Astrocyte (in vitro differentiated cells and primary cell): Measurements from ENCODE around the gene THOC6. TPM values are rescaled to one million over a fixed set of nuclear protein-coding genes. Genes with fewer than 3 reads are reported as not detected.

Experiments
- DNase-seq: peaks from one replicate; pipeline ENCODE4 v3.0.0-alpha.2; 2010; ENCODE audit warnings: low read depth
- FAIRE-seq: peaks from 2 replicates; lab custom pipeline; 2011; peaks lifted over from hg19 to GRCh38; lab: Jason Lieb, UNC
- H2AFZ ChIP-seq: 2 replicates; pipeline ENCODE4 v1.6.0; 2012; ENCODE audit warnings: low read depth, low read length, inconsistent platforms
- H3K27ac ChIP-seq: 2 replicates; pipeline ENCODE4 v1.5.1; 2011; ENCODE audit warnings: low read depth, low read length, inconsistent platforms
- H3K27me3 ChIP-seq: 2 replicates; pipeline ENCODE4 v1.6.0; 2011; ENCODE audit warnings: low read length, inconsistent platforms; ENCODE audit not compliant: insufficient read depth
- H3K36me3 ChIP-seq: 2 replicates; pipeline ENCODE4 v1.5.1; 2011; ENCODE audit warnings: low read length, inconsistent platforms; ENCODE audit not compliant: insufficient read depth
- H3K4me1 ChIP-seq: 2 replicates; pipeline ENCODE4 v1.5.1; 2011; ENCODE audit warnings: low read length, inconsistent platforms; ENCODE audit not compliant: insufficient read depth
- H3K4me2 ChIP-seq: 2 replicates; pipeline ENCODE4 v1.6.0; 2012; ENCODE audit warnings: low read length, inconsistent platforms
- H3K4me3 ChIP-seq: 2 replicates; pipeline ENCODE4 v1.5.1; 2011; ENCODE audit warnings: low read depth, mild to moderate bottlenecking, low read length, inconsistent platforms; ENCODE audit not compliant: insufficient read depth
- H3K79me2 ChIP-seq: 2 replicates; pipeline ENCODE4 v1.6.0; 2012; ENCODE audit warnings: mild to moderate bottlenecking, low read length, inconsistent platforms; ENCODE audit not compliant: insufficient read depth
- H3K9ac ChIP-seq: 2 replicates; pipeline ENCODE4 v1.6.0; 2012; ENCODE audit warnings: mild to moderate bottlenecking, low read length, inconsistent platforms
- H3K9me3 ChIP-seq: 2 replicates; pipeline ENCODE4 v1.5.1; 2012; ENCODE audit warnings: low read depth, mild to moderate bottlenecking, low read length, inconsistent platforms; ENCODE audit not compliant: insufficient read depth
- H4K20me1 ChIP-seq: 2 replicates; pipeline ENCODE4 v1.6.0; 2012; ENCODE audit warnings: low read length, inconsistent platforms; ENCODE audit not compliant: insufficient read depth
- H3K27ac Mint-ChIP-seq: one replicate; pipeline ENCODE4 v1.8.0; 2021; ENCODE audit warnings: mild to moderate bottlenecking, mixed read lengths; ENCODE audit not compliant: unreplicated experiment
- H3K27me3 Mint-ChIP-seq: one replicate; pipeline ENCODE4 v1.8.0; 2021; ENCODE audit warnings: low read depth, mixed read lengths; ENCODE audit not compliant: unreplicated experiment
- H3K36me3 Mint-ChIP-seq: one replicate; pipeline ENCODE4 v1.8.0; 2021; ENCODE audit warnings: low read depth, mixed read lengths; ENCODE audit not compliant: unreplicated experiment
- H3K4me1 Mint-ChIP-seq: one replicate; pipeline ENCODE4 v1.8.0; 2021; ENCODE audit warnings: low read depth, mixed read lengths; ENCODE audit not compliant: unreplicated experiment
- H3K4me3 Mint-ChIP-seq: one replicate; pipeline ENCODE4 v1.8.0; 2021; ENCODE audit warnings: mild to moderate bottlenecking, moderate library complexity, mixed read lengths; ENCODE audit not compliant: unreplicated experiment
- H3K9me3 Mint-ChIP-seq: one replicate; pipeline ENCODE4 v1.8.0; 2021; ENCODE audit warnings: mild to moderate bottlenecking, mixed read lengths; ENCODE audit not compliant: unreplicated experiment
- CTCF ChIP-seq: IDR thresholded peaks from 2 replicates; pipeline ENCODE4 v1.5.1; 2011; ENCODE audit warnings: low read depth, mild to moderate bottlenecking, inconsistent platforms, low read length, moderate library complexity; ENCODE audit not compliant: insufficient read depth
- EZH2 ChIP-seq: IDR thresholded peaks from 2 replicates; pipeline ENCODE4 v1.6.1; 2012; ENCODE audit warnings: mild to moderate bottlenecking, low read length, inconsistent platforms; ENCODE audit not compliant: insufficient read depth
- total RNA-seq: library from RNA; stranded (reverse); gene quantifications from 2 replicates; pipeline ENCODE4 v1.2.1, GENCODE V29; 2021

THOC6 gene
- total RNA-seq, 1 donor from 2014 or later: 22.3 TPM

- peaks cover 6% of the 10 kb centered on the region for H3K36me3 Mint-ChIP-seq
- no peak for TF ChIP-seq CTCF
- no peak for TF ChIP-seq EZH2
- Histone ChIP-seq H4K20me1 (peaks cover 23% of the 10 kb centered on the region), H3K9ac (peak overlapping the region; percentile 99), H3K27ac (peak overlapping the region; percentile 100), H2AFZ (no peak overlapping the region), H3K9me3 (no peaks in the 10 kb centered on the region), H3K36me3 (no peaks in the 10 kb centered on the region), H3K27me3 (no peaks in the 10 kb centered on the region), H3K4me1 (peaks cover 29% of the 10 kb centered on the region), H3K79me2 (peaks cover 5% of the 10 kb centered on the region), H3K4me2 (peak overlapping the region; percentile 88), H3K4me3 (peak overlapping the region; percentile 94)
- H3K4me1 Mint-ChIP-seq: peaks cover 10% of the 10 kb centered on the region
- H3K9me3 Mint-ChIP-seq: no peaks in the 10 kb centered on the region
- H3K4me3 Mint-ChIP-seq: peak overlapping the region; percentile 93
- peak overlapping the region; percentile 100 for H3K27ac Mint-ChIP-seq
- FAIRE-seq (peak; percentile 50), DNase-seq (peak; percentile 92)
- H3K27me3 Mint-ChIP-seq: no peaks in the 10 kb centered on the region
Measured at GRCh38 chr16:3022208-3022683, 1.6 kb upstream of the THOC6 start.

- H3K4me2 ChIP-seq: peak overlapping the region; percentile 88
- no peaks in the 10 kb centered on the region for H3K27me3 ChIP-seq
- H3K4me1 Mint-ChIP-seq: peaks cover 10% of the 10 kb centered on the region
- no peaks in the 10 kb centered on the region for H3K36me3 ChIP-seq
- peak overlapping the region; percentile 93 for H3K4me3 Mint-ChIP-seq
- peak overlapping the region; percentile 100 for H3K27ac ChIP-seq
- H3K9me3 ChIP-seq: no peaks in the 10 kb centered on the region
- peak overlapping the region; percentile 100 for H3K27ac Mint-ChIP-seq
- TF ChIP-seq EZH2 (no peak), CTCF (no peak)
- FAIRE-seq (no peak), DNase-seq (no peak)
- peaks cover 5% of the 10 kb centered on the region for H3K79me2 ChIP-seq
- H3K4me1 ChIP-seq: peaks cover 28% of the 10 kb centered on the region
- H3K4me3 ChIP-seq: peak overlapping the region; percentile 63
- peaks cover 25% of the 10 kb centered on the region for H4K20me1 ChIP-seq
- no peak overlapping the region for H2AFZ ChIP-seq
- no peaks in the 10 kb centered on the region for H3K9me3 Mint-ChIP-seq
- H3K9ac ChIP-seq: peak overlapping the region; percentile 99
- no peaks in the 10 kb centered on the region for H3K27me3 Mint-ChIP-seq
- H3K36me3 Mint-ChIP-seq: peaks cover 6% of the 10 kb centered on the region
Measured at GRCh38 chr16:3022684-3023414, 986 bp upstream of the THOC6 start.

GRCh38 chr16:3023415-3023668, 493 bp upstream of the THOC6 start:
- no peak for FAIRE-seq
- Mint-ChIP-seq H3K27me3 (no peaks in the 10 kb centered on the region), H3K27ac (peak overlapping the region; percentile 100), H3K4me3 (peak overlapping the region; percentile 93), H3K9me3 (no peaks in the 10 kb centered on the region), H3K4me1 (peaks cover 10% of the 10 kb centered on the region), H3K36me3 (peaks cover 6% of the 10 kb centered on the region)
- H3K9me3 ChIP-seq: no peaks in the 10 kb centered on the region
- H3K9ac ChIP-seq: peak overlapping the region; percentile 99
- peak overlapping the region; percentile 88 for H3K4me2 ChIP-seq
- peak overlapping the region; percentile 63 for H3K4me3 ChIP-seq
- H4K20me1 ChIP-seq: peaks cover 26% of the 10 kb centered on the region
- peaks cover 23% of the 10 kb centered on the region for H3K4me1 ChIP-seq
- H3K36me3 ChIP-seq: no peaks in the 10 kb centered on the region
- DNase-seq: no peak
- H3K27ac ChIP-seq: peak overlapping the region; percentile 100
- no peaks in the 10 kb centered on the region for H3K27me3 ChIP-seq
- H2AFZ ChIP-seq: no peak overlapping the region
- H3K79me2 ChIP-seq: peaks cover 5% of the 10 kb centered on the region
- TF ChIP-seq EZH2 (no peak), CTCF (no peak)
